Sciatic nerve (tissue), 2 donors: ENCODE measurements around the gene JADE2. TPM values are rescaled to one million over a fixed set of nuclear protein-coding genes. Genes with fewer than 3 reads are reported as not detected.
"Not testable (repeated sequence)": the region's sequence is repeated elsewhere in the genome, so short reads cannot be mapped to it uniquely, and the experiment has no call there.

Experiments
- ATAC-seq: fragments of 200-7000 bp; cut with Tn5 transposase; one replicate; pipeline ENCODE4 v1.9.1; 2020; ENCODE audit warnings: mild to moderate bottlenecking, moderate library complexity
- DNase-seq: peaks from one replicate; pipeline ENCODE4 v3.0.0-alpha.2; 2020; ENCODE audit warnings: low spot score
- intact Hi-C: fragments of 100-400 bp; cut with DNase I; formaldehyde crosslinking; loops from one replicate; pipeline ENCODE4 v1.14.2; 2022
- total RNA-seq: library from RNA; stranded (reverse); fragmentation: NEBNext Ultra II Directional; extraction: Animal tissue kit (Norgen Biotek cat#: 25700); gene quantifications from one replicate; pipeline ENCODE4 v1.2.1, GENCODE V29; 2021
- donor health status: DM: no; HTN: no; CAD: no.
- donor health status: DM: no; HTN: no; CAD: no.

The JADE2 gene
- total RNA-seq, 1 donor from 2014 or later: 55.0 TPM

DNA sequence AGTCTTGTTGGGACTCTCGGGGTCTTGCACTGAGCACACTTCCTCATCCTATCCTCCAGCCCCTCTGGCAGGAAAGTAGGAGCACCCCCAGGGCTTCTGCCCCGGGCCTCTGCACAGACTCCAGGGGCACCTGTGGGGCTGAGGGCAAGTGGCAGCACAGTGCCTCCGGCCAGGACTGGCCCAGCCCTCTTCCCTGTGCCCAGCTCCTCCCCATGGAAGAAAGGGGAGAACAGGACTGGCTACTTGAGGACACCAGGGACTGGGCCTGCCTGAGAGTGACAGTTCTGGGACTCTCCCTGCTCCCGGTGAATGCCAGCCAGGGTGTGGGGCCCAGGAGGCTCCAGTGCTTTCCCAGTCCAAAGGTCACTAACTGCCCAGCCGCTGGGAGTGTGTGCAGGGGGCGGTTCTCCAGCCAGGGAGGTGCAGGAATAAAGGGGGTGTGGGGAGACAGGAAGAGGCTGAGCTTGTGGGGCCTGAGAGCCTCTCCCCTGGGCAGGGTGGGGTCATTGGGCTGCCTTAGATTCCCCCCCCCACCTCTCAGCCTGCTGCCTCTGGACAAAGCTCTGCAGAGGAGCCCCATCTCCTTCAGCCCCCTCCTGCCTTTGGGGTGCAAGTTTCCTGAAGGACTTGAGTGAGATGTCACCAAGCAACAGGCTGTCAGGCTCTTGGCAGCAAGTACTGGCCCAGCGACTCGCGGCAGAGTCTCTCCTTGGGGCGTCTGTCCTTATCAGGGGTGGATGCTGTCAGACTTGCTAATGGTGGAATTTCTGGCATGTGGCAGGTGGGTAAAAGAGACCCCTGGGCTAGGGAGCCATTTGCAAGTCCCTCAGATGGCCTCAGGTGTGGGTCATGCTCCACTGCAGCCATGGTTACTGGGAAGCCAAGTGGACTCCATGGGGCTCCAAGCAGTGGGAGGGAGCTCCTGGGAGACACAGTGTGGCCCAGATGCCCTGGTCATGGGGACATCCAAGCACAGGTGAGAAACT lies 19.1 kb upstream of the JADE2 start:
- DNase-seq (no peak), ATAC-seq (peak; percentile 66)
- intact Hi-C loops: no loop called here

DNA sequence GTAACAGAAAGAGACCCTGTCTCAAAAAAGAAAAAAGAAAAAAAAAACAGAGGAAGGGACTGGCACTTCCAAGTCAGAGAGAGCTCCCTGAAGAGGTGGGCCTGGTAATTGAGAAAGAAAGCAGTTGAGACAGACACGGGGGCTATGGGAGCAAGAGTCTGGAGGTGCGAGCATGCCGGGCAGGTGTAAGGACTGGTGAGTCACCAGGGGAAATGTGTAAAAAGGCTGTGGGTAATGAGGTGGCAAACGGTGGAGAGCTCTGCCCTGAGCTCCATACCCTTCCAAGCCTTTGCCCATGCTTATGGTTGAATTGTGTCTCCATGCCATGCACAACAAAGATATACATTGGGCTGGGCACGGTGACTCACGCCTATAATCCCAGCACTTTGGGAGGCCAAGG lies 18.0 kb upstream of the JADE2 start:
- ATAC-seq: no peak
- no peak for DNase-seq
- intact Hi-C loops: no loop called here

DNA sequence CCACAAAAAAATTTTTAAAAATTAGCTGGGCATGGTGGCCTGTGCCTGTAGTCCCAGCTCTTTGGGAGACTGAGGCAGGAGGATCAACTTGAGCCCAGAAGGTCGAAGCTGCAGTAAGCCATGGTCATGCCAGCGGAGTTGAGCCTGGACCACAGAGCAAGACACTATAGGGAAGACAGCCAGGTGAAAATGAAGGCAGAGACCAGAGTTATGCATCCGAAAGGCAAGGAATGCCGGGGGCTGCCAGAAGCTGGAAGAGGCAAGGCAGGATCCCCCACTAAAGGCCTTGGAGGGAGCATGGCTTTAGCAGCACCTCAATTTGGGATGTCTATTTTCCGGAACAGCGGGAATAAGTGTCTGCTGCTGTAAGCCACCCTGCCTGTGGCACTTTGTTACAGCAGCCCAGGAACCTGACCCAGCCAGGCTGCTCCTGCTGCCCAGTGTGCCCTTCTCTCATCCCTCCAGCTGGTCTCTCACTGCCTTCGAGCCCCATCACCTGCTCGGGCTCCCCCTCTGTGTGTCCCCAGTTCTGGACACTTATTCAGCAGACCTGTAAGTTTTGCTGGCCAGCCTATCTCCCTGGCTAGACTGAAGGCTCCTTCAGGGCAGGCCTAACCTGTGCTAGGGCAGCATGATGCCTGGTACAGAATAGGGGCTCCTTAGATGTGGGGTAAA lies 16.8 kb upstream of the JADE2 start:
- DNase-seq: no peak
- intact Hi-C loops: no loop called here
- ATAC-seq: no peak

DNA sequence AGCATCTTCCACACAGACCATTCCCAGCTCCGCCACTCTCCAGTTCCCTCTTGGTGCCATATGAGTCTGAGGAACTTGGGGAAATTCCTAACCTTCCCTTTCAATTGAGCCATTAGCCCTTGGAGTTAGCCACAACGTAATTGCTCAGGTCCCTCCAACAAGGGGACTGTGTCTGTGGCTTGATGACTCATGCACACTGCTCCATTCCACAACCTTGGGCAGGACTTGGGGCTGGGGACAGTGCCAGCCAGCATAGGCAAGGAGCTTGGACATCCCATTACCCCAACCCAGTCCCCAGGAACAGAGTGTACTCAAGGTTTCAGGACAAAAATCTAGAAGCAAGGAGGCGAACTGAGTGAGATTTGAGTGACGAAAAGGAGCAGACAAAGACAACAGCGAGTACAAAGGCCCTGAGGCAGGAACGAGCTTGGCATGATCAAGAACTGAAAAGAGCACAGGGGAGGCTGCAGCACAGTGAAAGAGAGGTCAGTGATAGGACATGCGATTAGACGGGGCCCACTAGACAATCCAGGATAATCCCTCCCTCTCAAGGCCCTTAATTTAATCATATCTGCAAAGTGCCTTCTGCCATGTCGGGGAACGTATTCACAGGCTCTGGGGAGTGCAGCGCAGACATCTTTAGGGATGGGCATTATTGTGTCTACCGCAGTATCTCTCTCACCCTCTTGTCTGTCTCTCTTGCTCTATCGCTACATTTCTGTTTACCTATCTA lies 16.0 kb upstream of the JADE2 start:
- DNase-seq (no peak), ATAC-seq (no peak)
- intact Hi-C loops: no loop called here

DNA sequence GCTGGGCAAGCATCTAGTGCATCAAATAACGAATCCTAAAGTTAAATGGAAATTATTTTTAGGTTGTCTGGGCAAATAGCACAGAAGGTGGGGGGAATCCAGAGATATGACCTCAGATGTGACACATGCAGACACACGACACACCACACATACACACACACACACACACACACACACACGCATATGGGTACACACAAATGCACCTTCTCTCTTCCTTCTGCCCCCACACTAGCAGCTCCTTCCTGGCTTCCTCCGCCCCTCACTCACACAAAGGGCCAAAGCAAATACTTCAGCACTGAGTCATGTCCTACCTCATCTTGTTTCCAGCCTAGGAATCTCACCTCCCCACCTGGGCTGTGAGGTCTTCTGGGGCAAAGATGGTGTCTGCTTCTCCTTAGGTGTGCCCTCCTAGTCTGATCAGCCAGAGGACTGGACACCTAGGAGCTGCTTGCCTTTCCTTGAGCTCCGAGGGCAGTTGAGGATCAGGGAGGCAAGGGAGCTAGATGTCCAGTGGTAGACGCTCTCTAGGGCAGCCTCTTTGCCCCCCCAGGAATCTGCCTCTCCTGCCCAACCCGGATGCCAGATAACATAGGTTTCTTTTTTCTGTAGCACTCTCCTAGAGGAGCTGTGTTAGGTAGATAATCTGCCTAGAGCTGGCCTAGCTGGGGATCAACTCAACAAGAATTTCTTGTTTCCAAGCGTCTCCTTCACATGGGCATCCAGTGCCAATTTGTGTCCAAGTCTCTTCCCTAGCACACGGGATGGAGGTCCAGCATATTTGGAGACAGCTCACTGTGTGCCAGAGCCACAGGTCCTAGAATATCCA lies 14.3 kb upstream of the JADE2 start:
- ATAC-seq (no peak), DNase-seq (no peak)

DNA sequence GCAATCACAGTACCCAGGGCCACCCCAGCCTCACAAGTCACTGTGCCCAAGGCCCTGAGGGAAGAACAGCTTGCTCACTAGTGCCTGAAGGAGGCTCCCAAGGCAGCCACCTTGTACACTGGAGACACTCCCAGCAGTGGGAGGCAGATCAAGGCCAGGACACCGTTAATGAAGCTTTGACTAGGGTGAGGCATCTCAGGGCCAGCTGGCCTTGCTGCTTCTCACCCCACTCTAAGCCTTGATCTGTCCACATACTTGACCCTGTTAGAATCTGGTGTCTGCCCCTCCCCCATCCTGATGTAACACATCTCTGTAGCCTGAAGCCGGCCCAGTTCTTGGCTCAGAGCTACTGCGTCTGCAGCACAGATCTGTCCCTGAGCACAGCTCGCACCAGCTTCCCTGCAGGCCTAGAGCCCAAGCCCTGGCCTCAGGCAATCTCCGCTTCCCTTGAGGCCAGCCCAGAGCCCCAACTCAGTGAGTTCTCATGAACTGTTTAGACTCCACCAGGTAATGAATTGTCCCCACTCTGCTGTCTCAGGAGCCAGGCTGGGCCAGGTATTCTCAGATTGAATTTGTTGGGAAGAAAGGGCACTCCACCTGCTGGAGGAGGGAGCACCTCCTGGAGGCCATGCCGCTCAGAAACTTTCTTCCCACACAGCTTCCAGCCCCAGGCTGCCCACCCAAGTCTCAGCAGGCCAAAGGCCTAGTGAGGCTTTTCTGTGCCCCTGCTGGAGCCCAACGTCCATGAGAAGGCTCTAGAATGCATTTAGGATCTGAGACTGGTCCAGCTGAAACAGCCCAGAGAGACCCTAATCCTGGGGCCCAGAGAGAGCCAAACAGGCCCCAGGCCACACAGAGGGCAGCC lies 13.4 kb upstream of the JADE2 start:
- intact Hi-C loops: no loop called here
- DNase-seq (peak; percentile 81), ATAC-seq (peak; percentile 95)

More for the DNA sequence above, 14.3 kb upstream of the JADE2 start:
- intact Hi-C loops: no loop called here

DNA sequence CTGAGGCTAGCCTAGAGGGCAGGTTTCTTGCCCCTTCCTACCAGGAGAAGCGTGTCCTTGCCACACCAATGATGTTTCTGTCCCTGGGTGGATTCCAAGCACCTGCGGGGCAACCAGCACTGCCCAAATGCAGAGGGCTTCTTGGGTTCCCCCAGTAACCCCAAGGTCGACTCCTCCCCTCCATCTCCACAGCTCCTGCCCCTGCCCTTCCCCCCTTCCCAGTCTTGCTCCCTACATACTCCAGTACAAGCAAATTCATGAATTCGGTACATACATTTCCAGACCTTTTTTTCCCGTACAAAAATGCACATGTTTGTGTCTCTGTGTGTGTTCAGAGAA lies 12.8 kb upstream of the JADE2 start:
- intact Hi-C loops: no loop called here
- ATAC-seq (no peak), DNase-seq (no peak)

DNA sequence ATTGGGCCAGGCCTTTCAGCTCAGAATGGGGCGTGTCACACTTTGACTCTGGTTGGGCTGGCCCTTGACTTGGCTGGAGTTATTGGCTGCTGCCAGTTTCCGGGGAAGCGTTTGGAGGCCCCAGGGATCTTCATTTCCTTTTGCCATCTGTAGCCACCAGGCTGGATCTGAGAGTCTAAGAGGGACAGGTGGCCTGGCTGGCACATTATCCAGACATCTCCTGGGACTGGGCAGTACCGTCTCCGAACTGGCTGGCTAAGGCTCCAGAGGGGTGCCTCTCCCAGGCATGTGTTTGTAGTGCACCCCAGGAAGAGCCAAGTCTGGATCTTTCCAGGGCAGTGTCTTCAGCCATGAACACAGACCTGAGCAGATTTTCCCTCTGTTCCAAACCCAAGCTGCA lies 9.7 kb upstream of the JADE2 start:
- intact Hi-C loops: no loop called here
- DNase-seq (no peak), ATAC-seq (no peak)

DNA sequence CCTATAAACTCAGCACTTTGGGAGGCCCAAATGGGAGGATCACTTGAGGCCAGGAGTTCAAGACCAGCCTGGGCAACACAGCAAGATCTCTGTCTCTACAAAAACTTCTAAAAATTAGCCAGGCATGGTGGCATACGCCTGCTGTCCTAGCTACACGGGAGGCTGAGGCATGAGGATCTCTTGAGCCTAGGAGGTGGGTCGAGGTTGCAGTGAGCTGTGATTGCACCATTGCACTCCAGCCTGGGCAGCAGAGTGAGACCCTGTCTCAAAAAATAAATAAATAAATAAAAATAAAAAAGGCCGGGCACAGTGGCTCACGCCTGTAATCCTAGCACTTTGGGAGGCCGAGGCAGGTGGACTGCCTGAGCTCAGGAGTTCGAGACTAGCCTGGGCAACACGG lies 8.5 kb upstream of the JADE2 start:
- ATAC-seq, DNase-seq, intact Hi-C loops: not testable (repeated sequence)

DNA sequence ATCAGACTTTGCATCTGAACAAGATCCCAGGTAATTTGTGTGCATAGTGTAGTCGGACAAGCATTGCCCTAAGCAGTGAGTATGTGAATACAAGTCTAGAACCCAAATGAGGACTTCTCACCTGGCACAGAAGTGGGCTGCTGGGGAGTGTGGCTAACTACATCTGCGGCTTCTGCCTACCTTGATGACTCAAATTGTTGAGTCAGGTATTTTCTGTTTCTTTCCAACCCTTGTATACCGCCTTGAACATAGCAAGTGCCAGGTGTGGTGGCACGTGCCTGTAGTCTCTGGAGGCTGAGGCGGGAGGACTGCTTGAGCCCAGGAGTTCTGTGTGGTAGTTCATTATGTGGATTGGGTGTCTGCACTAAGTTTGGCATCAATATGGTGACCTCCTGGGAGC lies 7.9 kb upstream of the JADE2 start:
- intact Hi-C loops: no loop called here
- ATAC-seq: no peak
- DNase-seq: no peak

DNA sequence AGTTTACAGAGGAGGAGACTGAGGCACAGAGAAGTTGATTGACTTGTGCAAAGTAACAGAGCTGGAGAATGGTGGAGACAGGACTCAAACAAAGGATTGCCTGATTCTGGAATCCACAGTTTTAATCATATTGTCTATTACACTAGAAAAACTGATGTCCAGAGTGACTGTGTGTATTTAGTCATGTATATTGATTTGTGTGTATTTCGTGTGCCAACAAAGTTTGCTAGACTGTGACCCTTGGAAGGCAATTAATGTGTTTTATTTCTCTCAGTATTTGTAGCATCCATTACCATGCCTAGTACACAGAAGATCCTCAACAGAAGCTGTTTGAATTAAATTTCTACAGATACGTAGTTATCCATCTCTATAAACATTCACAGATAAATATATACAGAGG lies 5.5 kb upstream of the JADE2 start:
- no peak for DNase-seq
- intact Hi-C loops: no loop called here
- ATAC-seq: no peak

DNA sequence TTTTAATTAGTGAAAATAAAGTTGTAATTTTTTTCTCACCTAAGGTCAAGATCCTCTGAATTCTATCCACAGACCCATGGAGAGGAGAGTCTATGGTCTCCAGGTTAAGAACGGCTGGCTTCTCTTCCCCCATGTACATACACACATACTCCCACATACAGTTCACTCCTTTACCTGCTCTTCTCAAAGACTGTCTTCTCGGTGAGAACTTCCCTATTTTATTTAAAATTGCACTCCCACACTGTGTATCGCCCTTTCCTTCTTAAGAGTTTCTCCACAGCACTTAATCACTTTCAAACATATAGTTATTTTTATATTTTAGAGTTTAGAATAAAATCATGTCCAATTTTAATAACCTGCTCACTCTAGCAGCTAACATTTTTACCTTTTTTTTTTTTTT lies 3.6 kb upstream of the JADE2 start:
- intact Hi-C loops: no loop called here
- DNase-seq (no peak), ATAC-seq (no peak)

DNA sequence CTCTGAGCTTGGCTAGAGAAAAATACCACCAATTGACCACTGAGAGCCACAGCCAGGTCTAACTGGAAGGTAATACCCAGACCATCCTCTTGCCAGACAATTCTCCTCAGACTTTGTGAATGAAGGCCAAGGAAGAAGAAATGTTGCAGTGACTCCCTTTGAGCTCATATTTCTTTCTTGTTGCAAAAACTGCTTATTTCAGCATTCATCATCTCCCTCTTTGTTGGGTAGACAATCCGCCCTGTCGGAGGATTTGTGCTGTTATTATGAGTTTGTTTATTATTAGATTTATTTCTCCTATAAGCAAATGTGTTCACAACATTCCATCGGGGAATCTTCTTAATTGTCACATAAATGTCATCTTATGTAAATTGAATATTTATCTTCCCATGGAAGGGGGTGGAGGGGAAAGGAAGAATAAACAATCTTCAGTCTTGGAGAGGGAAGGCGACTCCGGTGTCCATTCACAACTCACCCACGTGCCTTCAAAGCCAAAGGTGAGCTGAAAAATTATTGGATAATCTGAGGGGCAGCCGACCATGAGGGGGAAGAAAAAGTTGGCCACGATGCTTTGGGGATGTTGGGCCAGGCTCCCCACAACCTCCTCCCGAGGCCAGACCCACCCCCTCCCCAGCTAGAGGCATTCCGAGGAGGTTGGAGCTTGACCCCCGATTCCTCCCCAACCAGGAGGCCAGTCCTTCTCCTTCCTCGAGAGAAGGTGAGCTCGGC lies 1.8 kb upstream of the JADE2 start:
- intact Hi-C loops: no loop called here
- DNase-seq: no peak
- ATAC-seq: no peak

DNA sequence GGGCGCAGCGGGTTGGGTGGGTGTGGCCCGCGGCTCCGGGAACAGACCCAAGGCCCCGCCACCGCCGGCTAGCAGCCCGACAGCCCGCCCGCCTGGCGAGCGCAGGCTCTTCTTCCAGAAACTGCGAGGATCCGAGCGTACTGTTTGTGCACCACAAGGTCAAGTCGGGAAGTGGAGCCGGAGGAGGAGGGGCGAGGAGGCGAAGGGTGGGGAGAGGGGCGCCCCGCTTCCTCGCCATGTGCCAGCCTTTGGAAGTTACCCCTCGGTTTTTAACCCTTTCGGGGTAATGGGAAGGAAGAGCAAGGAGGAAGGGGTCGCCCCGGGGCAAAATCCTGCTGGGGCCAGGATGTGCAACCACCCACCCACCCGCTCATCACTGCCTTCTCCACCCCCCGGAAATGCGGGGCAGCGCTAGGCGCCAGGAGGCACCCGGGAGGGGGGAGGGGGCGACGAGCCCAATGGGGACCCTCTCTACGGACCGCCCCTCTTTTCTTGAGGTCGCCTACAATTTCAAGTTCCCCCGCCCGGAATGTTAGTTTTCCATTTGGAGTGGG lies 1.1 kb upstream of the JADE2 start:
- peak; percentile 90 for DNase-seq

DNA sequence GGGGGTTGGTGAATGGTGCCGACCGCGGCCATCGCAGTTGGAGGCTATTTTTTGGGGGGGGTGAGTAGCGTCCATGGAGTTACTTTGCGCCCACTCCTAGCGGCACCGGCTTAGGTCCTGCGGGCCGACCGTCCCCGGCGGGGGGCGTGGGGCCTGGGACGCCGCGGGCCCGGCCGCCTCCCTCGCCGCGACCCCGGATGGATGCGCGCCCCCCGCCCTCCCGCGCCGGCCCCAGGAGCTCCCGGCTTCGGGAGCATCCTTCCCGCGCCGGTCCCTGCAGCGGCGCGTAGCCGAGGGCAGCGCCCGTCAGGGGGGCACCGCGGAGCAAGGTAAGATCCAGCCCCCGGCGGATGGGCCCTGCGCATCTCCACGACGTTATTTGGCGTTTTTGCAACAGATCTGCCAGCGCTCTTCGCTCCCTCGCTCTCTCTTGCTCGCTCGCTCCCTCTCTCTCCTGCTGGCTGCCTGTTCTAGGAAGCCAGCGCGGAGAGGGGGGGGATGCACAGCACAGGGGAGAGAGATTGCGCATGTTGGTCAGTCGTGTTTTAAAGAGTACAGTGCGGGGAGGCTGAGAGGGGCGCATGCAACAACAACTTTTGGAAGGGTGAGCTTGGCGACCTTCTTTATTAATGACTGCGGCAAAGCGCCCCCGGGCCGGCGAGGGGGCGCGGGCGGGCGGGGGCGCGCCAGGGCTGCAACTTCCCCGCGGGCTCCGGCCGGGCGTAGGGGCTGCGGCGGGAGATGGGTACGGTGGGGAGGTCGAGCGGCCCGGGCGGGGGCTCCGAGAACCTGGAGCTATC lies 413 bp downstream of the JADE2 start:
- intact Hi-C loops: loop anchor here (5.0 kb wide), 1 partner anchor 51 kb away; no protein-coding TSS in a partner anchor
- DNase-seq (peak; percentile 84), ATAC-seq (no peak)

More for the DNA sequence above, 1.1 kb upstream of the JADE2 start:
- intact Hi-C loops: no loop called here
- ATAC-seq: peak; percentile 68

DNA sequence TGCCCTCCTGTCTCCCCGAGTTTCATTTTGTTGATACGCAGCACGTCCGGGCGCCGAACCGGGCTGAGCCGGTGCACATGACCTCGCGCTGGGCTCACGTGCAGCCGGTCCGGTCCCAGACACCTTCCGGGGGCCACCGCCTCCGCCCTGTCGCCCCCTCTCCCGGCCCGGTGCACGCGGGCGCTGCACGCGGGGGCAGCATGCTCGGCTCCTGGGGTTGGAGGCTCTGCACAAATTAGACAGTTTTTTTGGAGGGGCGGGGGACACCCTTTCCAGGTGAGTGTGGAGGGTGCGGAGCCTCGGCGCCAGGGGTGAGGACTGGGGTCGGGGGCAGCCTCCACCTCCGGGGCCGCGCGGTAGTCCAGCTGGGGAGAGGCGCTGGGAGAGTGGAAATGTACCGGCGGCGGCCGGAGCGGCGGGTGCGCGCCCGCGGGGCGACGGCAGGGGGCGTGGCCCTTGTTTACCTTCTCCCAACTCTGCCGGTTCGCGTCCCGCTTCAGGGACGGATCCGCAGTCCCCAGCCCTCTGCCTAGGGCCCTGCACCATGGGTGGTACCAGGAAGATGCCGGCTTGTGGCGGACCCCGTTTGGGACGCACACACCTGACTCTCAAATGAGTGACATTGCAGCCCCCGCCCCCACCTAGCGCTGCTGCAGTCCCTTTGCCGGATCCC lies 1.1 kb downstream of the JADE2 start:
- peak; percentile 90 for DNase-seq
- intact Hi-C loops: loop anchor here (5.0 kb wide), 1 partner anchor 51 kb away; no protein-coding TSS in a partner anchor
- peak; percentile 42 for ATAC-seq
